ENCODE results near the gene ZZZ3. TPM values are rescaled to one million over a fixed set of nuclear protein-coding genes. Genes with fewer than 3 reads are reported as not detected.
"Not testable (repeated sequence)": the region's sequence is repeated elsewhere in the genome, so short reads cannot be mapped to it uniquely, and the experiment has no call there.

Gene ZZZ3
- total RNA-seq, 4 donors from 2014 or later = 46.9 to 60.6 (median 55.0) TPM

GRCh38 chr1:77716065-77716464, 33.6 kb upstream of the ZZZ3 start:
- H3K4me1 ChIP-seq = no peaks in the 10 kb centered on the region
- H3K4me3 ChIP-seq = no peak overlapping the region
- WGBS = 90% methylated on average over 3 of the region's 4 CpGs
- no peaks in the 10 kb centered on the region for H3K27me3 ChIP-seq
- H3K36me3 ChIP-seq = peaks cover 38 to 98% (median 76%) of the 10 kb centered on the region in 4 donors
- DNase-seq (ENCODE audit: extremely low spot score) = no peak
- no peak for TF ChIP-seq POLR2AphosphoS5 (IDR thresholded peaks at IDR 0.05)
- TF ChIP-seq POLR2A (IDR thresholded peaks at IDR 0.05; ENCODE audit: low read depth) = no peak
- TF ChIP-seq CTCF (IDR thresholded peaks at IDR 0.05) = no peak
- TF ChIP-seq EP300 (IDR thresholded peaks at IDR 0.05) = no peak
- H3K27ac ChIP-seq (replicated peaks in 1 of 4) = no peak overlapping the region
- intact Hi-C loops (cut with DNase I) = no loop called here
- no peaks in the 10 kb centered on the region for H3K9me3 ChIP-seq

GRCh38 chr1:77709727-77710126, 27.3 kb upstream of the ZZZ3 start:
- Histone ChIP-seq H3K27ac (replicated peaks in 1 of 4) (no peak overlapping the region), H3K27me3 (no peaks in the 10 kb centered on the region), H3K4me3 (no peak overlapping the region), H3K9me3 (no peaks in the 10 kb centered on the region), H3K4me1 (no peaks in the 10 kb centered on the region), H3K36me3 (peaks cover 13 to 85% (median 73%) of the 10 kb centered on the region in 4 donors)
- WGBS = 88% methylated on average over 3 of the region's 3 CpGs
- no peak for TF ChIP-seq POLR2A (IDR thresholded peaks at IDR 0.05; ENCODE audit: low read depth)
- TF ChIP-seq EP300 (IDR thresholded peaks at IDR 0.05) = no peak
- TF ChIP-seq POLR2AphosphoS5 (IDR thresholded peaks at IDR 0.05) = no peak
- no peak for TF ChIP-seq CTCF (IDR thresholded peaks at IDR 0.05)
- intact Hi-C loops (cut with DNase I) = no loop called here
- DNase-seq (ENCODE audit: extremely low spot score) = no peak

- Histone ChIP-seq H3K9me3 (no peaks in the 10 kb centered on the region), H3K36me3 (peaks cover 3 to 66% (median 42%) of the 10 kb centered on the region in 4 donors), H3K4me3 (no peak overlapping the region), H3K4me1 (no peaks in the 10 kb centered on the region), H3K27me3 (no peaks in the 10 kb centered on the region), H3K27ac (replicated peaks in 1 of 4) (no peak overlapping the region)
- TF ChIP-seq POLR2AphosphoS5 (IDR thresholded peaks at IDR 0.05) = no peak
- no peak for TF ChIP-seq EP300 (IDR thresholded peaks at IDR 0.05)
- no peak for TF ChIP-seq POLR2A (IDR thresholded peaks at IDR 0.05; ENCODE audit: low read depth)
- TF ChIP-seq CTCF (IDR thresholded peaks at IDR 0.05) = no peak
- 96% methylated on average over 4 of the region's 4 CpGs for WGBS
- no peak for DNase-seq (ENCODE audit: extremely low spot score)
- intact Hi-C loops (cut with DNase I) = no loop called here
These were observed 23.9 kb upstream of the ZZZ3 start for GRCh38 chr1:77706321-77706720.

- no peaks in the 10 kb centered on the region for H3K4me1 ChIP-seq
- peaks cover 0 to 62% (median 34%) of the 10 kb centered on the region in 4 donors for H3K36me3 ChIP-seq
- no peak overlapping the region for H3K4me3 ChIP-seq
- WGBS = 39% methylated on average over 2 of the region's 2 CpGs
- H3K9me3 ChIP-seq = no peaks in the 10 kb centered on the region
- no peaks in the 10 kb centered on the region for H3K27me3 ChIP-seq
- no peak for TF ChIP-seq EP300 (IDR thresholded peaks at IDR 0.05)
- no peak for DNase-seq (ENCODE audit: extremely low spot score)
- intact Hi-C loops (cut with DNase I) = no loop called here
- H3K27ac ChIP-seq (replicated peaks in 1 of 4) = no peak overlapping the region
These were observed 22.3 kb upstream of the ZZZ3 start for GRCh38 chr1:77704736-77705135.

GRCh38 chr1:77699673-77700072, 17.2 kb upstream of the ZZZ3 start:
- H3K27ac ChIP-seq (replicated peaks in 1 of 4); DNase-seq (ENCODE audit: extremely low spot score); H3K27me3 ChIP-seq; H3K4me1 ChIP-seq; H3K4me3 ChIP-seq; intact Hi-C loops (cut with DNase I); H3K9me3 ChIP-seq: not testable (repeated sequence)
- WGBS = 100% methylated on average over 1 of the region's 1 CpG
- peaks cover 15 to 72% (median 36%) of the 10 kb centered on the region in 4 donors for H3K36me3 ChIP-seq

- no peak for DNase-seq (ENCODE audit: extremely low spot score)
- peaks cover 15 to 84% (median 46%) of the 10 kb centered on the region in 4 donors for H3K36me3 ChIP-seq
- H3K4me3 ChIP-seq = no peak overlapping the region
- intact Hi-C loops (cut with DNase I) = no loop called here
- TF ChIP-seq EP300 (IDR thresholded peaks at IDR 0.05) (no peak), POLR2AphosphoS5 (IDR thresholded peaks at IDR 0.05) (no peak), POLR2A (IDR thresholded peaks at IDR 0.05; ENCODE audit: low read depth) (no peak), CTCF (IDR thresholded peaks at IDR 0.05) (no peak)
- H3K9me3 ChIP-seq = no peaks in the 10 kb centered on the region
- no peaks in the 10 kb centered on the region for H3K4me1 ChIP-seq
- WGBS = 94% methylated on average over 3 of the region's 3 CpGs
- H3K27me3 ChIP-seq = no peaks in the 10 kb centered on the region
- H3K27ac ChIP-seq (replicated peaks in 1 of 4) = no peak overlapping the region
These were observed 15.0 kb upstream of the ZZZ3 start for GRCh38 chr1:77697441-77697840.
